Activated CD8-positive, alpha-beta memory T cell treated with anti-CD3 and anti-CD28 coated beads for 48 hours (primary cell): ENCODE results near the gene LPP.

ENCODE experiments used
- DNase-seq, 3 experiments: peaks; one replicate each; pipeline ENCODE4 v3.0.0-alpha.2; 2020; ENCODE audit warnings: low read depth in 2 of 3, low spot score in 2 of 3

The LPP gene

DNA sequence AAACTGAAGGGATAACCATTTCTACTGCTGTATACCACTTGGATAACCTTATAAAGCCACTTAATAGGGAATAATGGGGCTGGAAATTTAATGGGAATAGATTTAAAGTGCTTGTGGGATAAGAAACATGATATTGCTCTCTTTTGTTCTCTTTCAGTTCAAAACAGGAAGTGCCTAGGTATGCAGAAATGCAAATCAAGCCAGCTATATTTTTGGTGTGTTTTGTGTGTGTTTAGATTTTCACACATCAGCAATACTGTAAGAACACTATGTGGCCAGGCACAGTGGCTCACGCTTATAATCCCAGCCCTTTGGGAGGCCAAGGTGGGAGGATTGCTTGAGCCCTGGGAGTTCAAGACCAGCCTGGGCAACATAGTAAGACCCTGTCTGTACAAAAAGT lies 575.5 kb downstream of the LPP start:
- no peak for DNase-seq

DNA sequence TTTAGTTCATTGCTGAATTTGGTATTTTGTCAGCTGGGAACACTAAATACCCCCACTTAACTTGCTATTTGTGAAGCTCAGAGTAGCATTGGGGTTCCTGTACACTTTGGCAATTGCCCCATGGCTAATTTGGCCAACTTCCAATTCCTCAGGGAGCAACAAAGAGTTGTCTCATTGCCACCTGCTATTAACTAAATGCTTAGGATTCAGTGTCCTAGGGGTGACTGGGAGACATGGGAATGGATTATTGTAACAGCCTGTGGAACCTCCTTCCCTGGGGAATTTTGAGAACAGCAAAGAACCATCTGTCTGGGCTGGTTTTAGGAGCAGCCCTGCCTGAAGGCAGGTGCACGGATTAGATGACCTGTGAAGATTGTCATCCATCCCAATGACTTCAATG lies 580.4 kb downstream of the LPP start:
- no peak for DNase-seq

DNA sequence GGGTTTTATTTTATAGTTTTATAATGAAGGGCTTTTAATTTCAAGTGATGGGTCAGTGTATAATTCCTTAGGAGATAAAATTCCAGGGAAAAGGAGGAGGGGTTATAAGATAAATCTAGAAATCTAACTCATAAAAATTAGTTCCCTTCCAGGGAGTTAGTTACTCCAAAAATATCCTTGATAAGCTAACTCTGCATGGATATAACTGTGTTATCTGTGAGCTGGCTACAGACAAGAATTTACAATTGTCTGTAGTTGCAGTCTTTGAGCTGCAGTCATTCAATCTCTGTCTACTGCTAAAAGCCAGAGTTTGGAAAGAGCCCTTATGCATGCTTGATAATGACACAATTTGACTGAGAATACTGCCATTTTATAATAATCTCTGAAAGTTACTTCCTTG lies 585.6 kb downstream of the LPP start:
- no peak for DNase-seq

DNA sequence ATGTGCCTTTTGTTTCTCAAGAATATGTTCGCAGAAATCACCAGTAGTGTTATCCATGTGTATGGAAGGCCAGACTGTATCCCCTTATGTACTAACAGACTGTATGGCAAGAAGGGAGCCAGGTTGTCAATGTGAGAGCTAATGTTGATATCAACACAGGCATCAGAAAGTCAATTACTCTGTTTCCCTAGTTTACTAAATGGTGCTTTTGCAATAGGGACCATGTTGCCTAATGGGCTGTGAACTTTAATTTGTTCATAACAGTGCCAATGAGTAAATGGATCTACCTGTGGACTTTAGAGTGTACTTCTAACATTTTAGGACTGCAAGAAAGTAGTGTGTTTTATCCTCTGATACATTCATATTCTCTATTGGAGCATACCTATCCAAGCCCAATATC lies 586.1 kb downstream of the LPP start:
- no peak for DNase-seq

DNA sequence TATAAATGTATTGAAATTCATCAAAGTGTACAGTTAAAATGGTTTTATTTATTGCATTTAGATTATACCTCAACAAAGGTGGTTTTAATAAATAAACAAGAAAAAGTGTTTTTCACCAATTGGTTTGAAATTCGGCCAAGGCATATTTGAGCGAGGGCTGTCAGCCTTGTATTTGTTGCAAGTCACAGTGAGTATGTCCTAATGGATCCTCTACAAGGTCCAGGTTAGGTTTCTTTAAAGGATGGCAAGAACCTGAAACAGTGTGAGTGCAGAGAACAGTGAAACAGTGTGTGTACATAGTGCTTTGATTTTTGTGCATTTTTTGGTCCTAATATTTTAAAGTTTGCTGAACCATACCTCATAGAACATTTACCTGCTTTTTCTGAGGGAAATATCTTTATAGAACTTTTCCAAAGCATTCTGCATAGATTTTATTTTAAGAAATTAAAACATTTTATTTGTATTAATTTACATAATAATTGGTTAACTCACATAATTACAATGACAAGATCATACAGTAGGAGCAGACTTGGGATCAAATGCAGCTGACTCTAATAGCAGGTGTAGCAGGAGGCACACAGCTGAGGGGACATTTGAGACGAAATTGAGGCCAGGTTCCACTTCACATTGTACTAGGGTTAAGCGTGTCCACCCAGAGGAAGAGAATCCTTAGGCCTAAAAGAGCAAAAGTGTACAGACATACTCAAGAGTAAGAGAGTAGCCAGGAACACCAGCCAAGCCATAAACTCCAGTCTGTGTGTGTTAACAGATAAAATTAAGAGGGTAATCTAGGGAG lies 589.0 kb downstream of the LPP start:
- no peak for DNase-seq

DNA sequence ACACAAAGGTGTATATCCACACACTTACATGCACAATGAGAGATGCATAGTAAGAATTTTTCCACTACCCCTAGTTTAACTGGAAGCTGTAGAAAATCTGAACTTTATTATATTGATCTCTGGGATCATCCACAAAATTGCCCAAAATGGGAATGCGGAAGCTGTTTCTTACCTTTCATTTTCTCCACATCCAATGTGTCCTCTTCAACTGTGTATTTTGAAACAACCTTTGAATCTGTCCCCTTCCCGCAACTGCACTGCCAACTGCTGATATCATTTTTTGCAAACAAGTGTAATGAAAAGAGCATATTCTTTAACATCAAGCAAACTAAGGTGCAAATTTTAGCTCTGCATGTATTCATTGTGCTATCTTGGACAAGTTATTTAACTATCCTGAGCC lies 590.2 kb downstream of the LPP start:
- DNase-seq, result no peak

DNA sequence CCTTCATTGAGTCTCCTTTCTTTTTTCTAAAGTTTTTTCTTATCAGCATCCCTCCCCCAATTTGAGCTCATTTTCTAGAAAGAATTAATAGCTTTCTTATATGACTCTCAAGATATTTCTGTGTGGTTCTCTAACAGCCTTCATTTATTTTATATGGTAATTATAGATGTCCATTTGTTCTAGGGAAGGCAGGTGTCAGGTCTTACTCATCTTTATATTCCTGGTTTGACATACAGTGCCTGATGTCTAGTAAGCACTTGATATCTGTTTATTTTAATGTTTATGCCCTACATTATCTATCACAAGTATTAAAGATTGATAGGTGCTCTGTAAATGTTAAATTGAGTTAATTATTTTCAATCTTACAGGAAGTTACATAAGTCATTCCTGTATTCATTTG lies 591.1 kb downstream of the LPP start:
- DNase-seq, result no peak

DNA sequence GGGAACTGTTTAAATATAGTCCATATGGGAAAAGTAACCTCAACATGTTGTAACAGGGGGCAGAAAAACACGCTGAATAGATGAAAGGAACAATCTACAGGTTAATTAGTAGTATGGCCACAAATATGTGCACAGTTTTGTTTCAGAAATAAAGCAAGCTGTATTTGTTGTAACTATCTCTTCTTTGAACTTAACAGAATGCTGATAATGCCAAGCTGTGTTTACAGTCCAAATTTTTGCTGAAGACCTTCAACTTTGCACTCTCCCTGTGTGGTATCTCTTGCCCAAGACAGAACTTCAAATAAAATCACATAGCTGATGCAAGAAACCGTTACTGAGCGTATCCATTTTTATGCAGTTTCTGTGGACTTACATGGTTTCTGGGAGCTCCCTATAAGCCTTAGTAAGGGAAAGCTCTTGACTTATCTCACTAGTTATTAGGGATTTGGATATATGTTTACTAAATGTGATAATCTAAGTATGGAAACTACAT lies 592.4 kb downstream of the LPP start:
- no peak for DNase-seq

DNA sequence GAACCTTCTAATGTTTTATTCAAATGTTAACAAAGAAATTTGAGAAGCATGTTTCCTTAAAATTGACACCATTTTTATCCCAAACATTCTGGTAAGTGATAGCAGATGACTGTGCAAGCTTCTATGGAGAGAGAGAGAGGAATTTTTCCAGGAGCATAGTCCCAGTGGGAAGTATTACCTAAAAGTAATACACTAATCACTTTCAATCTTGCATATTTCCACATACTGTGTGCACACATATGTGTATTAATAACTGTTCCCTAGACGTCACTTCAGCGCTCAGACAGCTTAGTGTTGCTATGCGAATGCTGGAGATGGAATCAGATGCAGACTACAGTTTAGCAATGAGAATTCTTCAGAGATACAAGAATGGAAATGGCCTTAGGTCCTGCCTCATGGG lies 593.5 kb downstream of the LPP start:
- DNase-seq, result no peak

DNA sequence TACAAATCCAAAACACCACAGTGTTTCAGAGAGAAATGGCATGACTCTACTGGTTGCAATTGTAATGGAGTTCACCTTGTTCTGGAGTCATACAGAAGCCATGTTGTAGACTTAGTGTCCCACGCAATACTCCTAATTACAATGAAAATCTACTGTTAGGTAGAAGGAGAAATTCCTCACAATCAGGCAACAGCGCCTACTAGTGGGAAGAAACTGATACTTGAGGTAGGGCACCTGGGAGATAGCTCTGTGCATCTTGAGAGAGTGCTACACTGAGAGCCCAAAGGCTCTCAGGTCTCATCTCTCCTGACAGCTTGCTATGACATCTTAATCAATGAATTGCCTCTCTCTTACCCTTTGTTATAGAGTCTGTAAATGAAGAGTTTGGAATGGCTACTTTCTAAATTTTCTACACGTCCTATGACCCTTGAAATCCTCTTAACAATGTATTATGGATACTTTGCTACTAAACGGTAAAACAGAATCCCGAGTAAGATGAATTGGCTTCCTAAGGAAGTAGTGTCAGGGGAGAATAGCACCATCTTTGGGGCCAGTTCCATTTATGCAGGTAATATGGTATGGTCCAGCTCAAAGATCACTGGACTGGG lies 595.2 kb downstream of the LPP start:
- no peak for DNase-seq

DNA sequence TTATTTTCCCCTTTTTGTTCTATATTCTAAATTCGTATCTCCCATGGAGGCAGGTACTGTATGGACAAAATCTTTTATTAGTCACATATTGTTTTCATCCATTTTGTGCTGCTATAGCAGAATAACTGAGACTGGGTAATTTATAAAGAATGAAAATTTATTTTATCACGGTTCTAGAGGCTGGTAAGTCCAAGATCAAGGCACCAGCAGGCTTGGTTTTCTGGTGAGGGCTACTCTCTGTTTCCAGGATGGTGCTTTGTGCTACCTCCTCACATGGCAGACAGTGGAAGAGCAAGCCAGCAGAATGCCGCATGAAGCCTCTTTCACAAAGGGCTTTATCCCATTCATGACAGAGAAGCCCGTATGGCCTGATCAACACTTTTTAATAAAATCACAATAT lies 595.9 kb downstream of the LPP start:
- no peak for DNase-seq

DNA sequence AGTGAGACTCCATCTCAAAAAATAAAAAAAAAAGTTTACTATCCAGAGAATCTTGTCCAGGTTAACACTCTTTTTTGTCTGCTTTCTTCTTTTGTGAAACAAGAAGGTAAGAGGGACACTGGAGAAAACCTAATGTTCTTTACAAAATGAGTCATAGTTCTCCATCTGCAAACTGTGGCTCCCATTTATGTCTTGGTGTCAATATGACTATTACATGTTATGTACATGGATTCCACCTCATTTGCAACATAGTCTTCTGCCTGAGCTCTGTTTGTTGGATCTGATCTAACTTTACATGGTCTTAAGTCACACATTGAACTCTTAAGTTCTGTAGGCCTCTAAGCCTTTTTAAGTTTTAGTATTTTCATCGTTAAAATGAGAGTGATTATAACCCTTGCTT lies 596.7 kb downstream of the LPP start:
- DNase-seq, result no peak

DNA sequence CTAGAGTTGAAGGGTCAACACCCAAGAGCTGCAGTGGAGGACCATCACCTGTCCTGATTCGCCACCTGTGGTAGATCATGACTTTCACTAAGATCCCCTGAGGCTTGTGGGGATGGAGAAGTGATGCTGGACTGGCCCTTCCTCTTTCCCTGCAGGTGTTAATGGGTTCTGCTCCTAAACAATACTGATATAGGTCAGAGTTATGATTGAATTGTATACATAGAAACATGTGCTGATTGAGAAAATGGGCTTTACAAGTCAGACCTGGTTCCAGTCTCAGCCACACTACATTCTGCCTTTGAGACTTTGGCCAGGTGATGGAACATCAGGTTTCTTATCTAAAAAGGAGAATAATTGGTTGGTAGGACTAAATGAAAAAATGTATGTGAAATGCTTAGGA lies 598.9 kb downstream of the LPP start:
- no peak for DNase-seq

DNA sequence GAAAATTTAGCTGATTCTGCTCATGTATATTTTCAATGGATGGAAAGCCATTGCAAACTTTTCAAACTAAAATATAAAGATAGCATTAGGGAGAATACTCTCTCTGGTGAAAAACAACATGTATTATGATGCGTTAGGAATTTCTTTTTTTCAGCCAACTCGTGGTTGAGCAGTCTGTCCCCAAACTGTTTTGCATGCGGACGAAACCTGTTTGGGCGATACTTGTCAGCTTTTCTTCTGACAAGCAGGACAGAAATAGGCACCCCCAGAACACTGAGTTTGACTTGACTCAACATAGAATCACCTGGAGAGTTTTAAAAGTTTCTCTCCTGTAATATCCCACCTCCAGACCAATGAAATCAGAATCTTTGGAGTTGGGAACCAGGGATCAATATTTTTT lies 600.3 kb downstream of the LPP start:
- no peak for DNase-seq

DNA sequence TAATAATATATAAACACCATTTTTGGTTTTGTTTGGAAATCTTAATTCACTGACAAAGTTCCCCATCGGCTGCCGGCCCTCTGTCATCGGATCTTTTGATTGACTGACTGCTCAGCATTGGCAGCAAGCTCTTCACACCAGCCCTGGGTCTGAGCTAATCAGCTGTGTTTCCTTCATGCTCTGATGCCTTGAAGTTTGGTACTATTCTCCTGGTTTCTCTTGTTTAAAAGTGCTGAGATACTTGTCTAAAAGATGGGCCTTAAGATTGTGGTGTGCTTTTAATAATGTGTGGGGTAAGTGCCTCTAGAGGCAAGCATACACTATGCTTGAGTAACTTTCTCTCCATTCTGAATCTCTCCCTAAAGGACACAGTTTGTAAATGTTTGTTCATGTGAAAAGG lies 602.3 kb downstream of the LPP start:
- no peak for DNase-seq

DNA sequence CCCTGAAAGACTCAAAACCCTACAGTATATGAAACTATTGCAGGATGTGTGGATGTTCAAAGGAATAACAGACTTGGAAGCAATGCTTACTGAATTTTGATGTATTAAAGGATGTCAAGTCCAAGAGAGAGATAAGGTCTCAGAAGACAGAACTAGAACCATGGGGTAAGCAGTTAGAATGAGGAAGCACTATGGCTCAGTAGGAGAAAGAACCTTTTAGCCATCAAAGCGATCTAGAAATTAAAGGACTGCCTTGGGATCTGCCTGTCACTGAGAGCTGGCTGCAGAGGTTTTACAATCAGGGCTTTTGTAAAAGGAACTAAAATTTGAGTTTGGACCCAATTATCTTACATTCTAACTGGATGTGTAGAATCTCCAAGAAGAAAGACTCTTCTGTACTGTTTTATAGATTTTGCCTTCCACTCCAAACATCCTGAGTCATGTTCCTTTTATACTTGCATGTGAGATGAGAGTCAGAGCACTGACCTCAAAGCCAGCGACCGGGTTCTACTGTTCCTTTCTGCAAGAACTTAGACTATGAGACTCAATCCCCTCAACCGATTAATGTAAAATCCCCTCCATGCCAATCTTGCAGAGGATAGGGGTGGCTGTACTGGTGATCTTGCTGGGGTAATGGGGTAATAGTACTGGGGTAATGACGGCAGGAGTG lies 605.5 kb downstream of the LPP start:
- DNase-seq, result no peak

DNA sequence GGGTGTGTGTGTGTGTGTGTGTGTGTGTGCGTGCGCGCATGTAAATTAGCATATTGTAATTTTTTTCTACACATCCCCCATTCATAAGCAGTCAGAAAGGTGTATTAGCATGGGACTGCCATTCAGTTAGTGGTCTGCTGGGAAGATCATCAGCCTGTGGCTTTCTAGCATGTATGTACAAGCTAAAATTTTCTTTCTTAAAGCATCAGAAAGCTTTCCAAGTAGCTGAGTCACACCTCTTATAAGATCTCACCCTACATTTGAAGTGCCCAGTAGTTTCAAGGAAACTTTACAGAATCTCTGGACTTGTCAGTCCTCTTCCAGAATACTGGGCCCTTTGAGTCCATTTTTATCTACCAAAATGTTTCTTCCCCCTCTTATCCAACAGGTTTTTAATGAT lies 606.5 kb downstream of the LPP start:
- no peak for DNase-seq

DNA sequence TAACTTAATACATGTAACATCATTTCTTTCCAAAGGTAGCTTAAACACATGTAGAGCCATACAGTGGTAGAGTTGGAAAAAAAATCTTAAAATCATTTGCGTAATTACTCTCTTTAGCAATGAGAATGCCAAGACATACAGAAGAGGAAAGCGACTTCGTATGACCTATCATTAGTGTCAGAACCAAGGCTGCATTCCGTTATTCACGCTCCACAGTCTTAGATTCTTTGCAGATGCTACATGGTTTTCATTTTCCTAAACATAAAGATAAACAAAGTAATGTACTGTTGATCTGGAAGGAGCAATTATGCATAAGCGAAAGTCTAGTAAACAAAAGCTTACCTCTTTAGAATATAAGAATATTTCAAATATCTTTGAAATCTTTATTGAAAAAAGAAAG lies 607.5 kb downstream of the LPP start:
- DNase-seq, result no peak

DNA sequence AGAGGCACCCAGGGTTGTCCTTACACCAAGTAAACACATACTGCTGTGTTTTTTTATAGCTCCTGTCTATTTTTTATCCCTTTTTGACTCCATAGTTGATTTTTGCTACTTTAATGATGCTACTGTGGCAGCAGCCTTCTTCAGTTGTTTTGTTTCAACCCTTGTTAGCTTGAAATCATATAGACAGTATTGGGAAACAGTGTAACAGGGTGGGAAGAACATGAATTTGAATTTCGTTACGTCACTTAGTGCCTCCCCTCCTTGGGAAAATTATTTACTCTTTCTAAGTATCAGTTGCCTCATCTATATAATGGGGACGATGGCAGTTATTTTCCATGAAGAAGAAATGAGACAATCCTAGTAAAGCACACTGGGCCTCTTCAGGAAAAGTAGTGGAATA lies 608.0 kb downstream of the LPP start:
- no peak for DNase-seq

DNA sequence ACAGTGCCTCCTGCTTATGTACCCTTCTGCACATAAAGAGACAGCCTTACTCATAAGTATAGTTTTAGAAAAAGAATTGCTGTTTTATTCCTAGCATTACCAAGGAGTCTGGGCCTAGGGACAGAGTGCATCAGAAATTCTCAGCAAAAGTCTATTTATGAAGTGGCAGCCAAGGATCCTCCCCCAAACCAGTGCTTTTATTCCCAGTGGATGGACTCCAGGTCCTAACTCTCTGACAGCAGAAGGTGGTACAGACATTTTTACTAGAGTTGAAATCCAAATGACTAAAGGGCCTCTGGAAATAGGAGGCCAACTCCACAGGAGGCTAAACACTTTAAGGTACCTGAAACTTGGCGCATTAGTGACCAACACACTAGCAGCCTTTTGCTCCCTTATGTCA lies 610.7 kb downstream of the LPP start:
- no peak for DNase-seq

DNA sequence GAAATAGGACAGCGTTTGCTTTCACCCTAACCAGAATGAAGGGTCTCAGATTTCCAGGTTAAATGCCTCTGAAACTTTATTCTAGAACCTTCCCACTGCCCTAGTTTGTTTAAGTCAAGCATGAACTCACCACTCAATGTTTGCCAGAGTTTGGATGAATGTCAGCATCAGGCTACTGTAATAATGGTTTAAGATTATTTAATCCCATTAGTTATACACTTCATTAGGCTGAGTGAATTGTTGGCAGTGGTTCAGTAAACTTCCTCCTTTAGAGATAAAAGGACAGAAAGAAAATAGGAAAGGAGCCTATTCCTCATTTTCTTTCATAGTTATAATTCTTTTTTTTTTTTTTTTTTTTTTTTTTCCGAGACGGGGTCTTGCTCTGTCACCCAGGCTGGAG lies 615.9 kb downstream of the LPP start:
- DNase-seq, result no peak

DNA sequence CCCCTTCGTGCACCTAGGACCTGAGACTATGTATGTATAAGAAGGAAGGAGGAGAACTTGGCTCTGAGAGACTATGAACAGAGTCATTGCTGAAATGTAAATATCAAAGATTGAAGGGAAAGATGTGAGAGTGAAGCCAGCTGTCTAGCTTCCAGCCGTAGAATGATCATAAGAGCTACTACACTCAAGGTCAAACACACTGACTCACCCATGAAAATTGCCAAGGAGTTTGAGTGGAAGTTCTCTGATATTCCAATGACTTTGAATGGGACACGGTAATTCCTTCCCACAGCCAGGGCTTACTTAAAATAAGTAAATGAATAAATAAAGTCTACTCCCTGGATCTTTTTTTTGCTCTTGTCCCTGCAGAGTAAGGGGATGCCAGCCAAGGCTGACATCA lies 618.9 kb downstream of the LPP start:
- DNase-seq, result no peak

DNA sequence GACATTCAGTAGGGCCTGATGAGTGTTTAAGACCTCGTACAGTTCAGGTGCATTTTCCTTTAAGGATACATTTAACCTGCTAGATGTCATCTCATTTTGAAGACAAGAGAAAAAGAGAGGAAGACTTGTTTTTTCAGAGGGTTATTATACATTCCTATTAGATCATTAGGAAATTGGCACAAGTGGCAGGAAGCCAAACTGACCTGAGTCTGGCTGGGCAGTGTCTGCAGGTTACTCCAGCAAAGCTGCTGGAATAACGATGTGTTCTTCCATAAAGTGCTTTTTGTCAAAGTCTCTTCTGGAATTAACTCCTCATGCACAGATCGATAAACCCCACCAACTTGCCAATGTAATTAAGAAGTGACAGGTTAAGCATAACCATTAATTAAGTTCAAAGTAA lies 621.5 kb downstream of the LPP start:
- DNase-seq, result no peak
